Measurements from ENCODE around the gene DPP6.

The DPP6 gene

DNA sequence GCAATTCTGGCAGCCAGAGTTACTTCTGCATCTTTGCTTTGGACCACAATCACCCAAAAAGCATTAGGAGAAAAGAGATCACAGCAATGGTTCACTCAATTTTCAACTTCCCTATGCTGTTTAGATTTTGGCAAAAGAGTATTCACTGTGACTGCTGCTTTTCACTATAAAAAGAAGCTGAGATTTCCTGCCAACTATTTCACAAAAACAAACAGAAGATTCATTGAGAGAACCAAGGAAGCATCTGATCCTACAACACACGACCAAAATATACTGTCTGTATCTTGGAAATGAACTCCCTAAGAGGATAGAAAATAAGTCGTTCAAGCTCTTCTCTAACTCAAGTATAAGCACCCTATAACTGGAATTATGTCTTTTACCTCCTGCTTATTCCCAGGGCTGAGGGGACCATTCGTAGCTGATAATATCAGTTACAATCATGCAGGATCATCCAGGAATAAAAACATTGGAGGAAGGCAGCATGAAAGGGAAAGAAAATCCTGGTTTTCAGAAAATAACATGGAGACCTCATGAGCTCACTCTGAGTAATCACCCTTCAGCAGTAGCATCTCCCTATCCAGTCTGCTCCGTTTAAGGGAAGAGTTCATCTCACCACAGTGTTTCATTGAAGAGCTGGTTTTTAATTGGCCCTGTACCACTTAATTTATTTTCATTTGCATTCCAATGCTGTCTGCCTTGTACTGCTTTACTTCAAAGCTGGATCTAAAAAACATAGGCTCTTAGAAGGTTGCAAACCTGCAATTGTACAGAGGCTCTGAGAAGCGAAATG lies 694.6 kb downstream of the DPP6 start:
- Histone ChIP-seq H3K36me3 (ENCODE audit: insufficient read depth, low read length) (no peaks in the 10 kb centered on the region), H3K4me2 (ENCODE audit: low read depth, low read length, poor library complexity, severe bottlenecking) (no peak overlapping the region), H3K9me2 (replicated peaks; ENCODE audit: low read depth, low read length) (no peaks in the 10 kb centered on the region), H3K27me3 (ENCODE audit: insufficient read depth, low read length, poor library complexity, severe bottlenecking) (no peaks in the 10 kb centered on the region), H3K4me1 (ENCODE audit: insufficient read depth, low read length, poor library complexity, severe bottlenecking) (no peaks in the 10 kb centered on the region), H4K20me1 (ENCODE audit: insufficient read depth, low read length, poor library complexity, severe bottlenecking) (no peaks in the 10 kb centered on the region), H3K9me3 (ENCODE audit: insufficient read depth, low read depth, low read length) (no peaks in the 10 kb centered on the region; the same call in 1 of the 2 replicates), H3K79me2 (ENCODE audit: insufficient read depth, low read length) (no peaks in the 10 kb centered on the region), H3K9ac (ENCODE audit: low read depth, low read length, poor library complexity, severe bottlenecking) (no peak overlapping the region), H3K4me3 (ENCODE audit: low read length, poor library complexity, severe bottlenecking) (no peak overlapping the region), H2AFZ (ENCODE audit: low read length) (no peak overlapping the region), H3F3A (ENCODE audit: low read depth) (no peaks in the 10 kb centered on the region)
- TF ChIP-seq, protein P1, sequence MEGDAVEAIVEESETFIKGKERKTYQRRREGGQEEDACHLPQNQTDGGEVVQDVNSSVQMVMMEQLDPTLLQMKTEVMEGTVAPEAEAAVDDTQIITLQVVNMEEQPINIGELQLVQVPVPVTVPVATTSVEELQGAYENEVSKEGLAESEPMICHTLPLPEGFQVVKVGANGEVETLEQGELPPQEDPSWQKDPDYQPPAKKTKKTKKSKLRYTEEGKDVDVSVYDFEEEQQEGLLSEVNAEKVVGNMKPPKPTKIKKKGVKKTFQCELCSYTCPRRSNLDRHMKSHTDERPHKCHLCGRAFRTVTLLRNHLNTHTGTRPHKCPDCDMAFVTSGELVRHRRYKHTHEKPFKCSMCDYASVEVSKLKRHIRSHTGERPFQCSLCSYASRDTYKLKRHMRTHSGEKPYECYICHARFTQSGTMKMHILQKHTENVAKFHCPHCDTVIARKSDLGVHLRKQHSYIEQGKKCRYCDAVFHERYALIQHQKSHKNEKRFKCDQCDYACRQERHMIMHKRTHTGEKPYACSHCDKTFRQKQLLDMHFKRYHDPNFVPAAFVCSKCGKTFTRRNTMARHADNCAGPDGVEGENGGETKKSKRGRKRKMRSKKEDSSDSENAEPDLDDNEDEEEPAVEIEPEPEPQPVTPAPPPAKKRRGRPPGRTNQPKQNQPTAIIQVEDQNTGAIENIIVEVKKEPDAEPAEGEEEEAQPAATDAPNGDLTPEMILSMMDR (conservative IDR thresholded peaks at IDR 0.05; ENCODE audit: low read length), result no peak
- TF ChIP-seq EZH2phosphoT487 (IDR thresholded peaks at IDR 0.05; ENCODE audit: borderline replicate concordance), result no peak

DNA sequence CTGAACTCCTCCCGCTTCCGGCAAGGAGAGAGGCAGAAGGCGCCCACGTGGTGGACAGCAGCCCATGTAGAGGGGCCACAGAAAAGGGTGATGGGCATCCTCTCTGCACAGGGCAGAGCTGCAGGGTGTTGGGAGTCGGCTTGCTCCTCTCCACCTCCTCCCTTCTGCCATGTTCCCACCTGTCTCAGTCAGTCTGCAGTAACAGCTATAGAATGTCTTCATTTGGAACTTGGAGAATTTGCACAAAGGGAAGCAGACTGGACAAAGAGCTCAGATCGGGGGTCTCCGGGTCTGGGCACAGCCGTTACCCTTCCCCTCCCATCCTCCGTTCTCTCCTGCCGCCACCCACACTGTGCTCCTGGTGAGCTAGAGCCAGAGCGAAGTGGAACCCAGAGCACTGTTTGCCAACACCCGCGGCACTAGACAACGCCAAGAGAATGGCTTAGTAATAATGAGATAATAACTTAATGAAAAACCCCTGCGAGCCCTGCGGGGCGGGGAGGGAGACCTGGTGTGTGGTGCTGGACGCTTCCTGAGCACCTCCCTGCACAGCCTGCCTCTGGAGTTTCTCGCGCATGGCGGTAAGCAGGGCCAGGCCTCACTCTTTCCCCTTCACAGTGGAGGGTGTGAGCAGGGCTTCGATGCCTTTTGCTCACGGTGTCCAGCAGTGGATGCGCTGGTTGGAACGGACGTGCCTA lies 696.0 kb downstream of the DPP6 start:
- H3K9me3 ChIP-seq (ENCODE audit: insufficient read depth, low read depth, low read length), result no peaks in the 10 kb centered on the region; the same call in 1 of the 2 replicates
- H3K4me2 ChIP-seq (ENCODE audit: low read depth, low read length, poor library complexity, severe bottlenecking), result no peak overlapping the region
- no peak overlapping the region for H3K9ac ChIP-seq (ENCODE audit: low read depth, low read length, poor library complexity, severe bottlenecking)
- no peaks in the 10 kb centered on the region for H3K36me3 ChIP-seq (ENCODE audit: insufficient read depth, low read length)
- TF ChIP-seq, protein P1 (conservative IDR thresholded peaks at IDR 0.05; ENCODE audit: low read length), result no peak
- no peak for TF ChIP-seq EZH2phosphoT487 (IDR thresholded peaks at IDR 0.05; ENCODE audit: borderline replicate concordance)
- no peak overlapping the region for H2AFZ ChIP-seq (ENCODE audit: low read length)
- H3K4me3 ChIP-seq (ENCODE audit: low read length, poor library complexity, severe bottlenecking), result no peak overlapping the region
- H3K27me3 ChIP-seq (ENCODE audit: insufficient read depth, low read length, poor library complexity, severe bottlenecking), result no peaks in the 10 kb centered on the region
- H4K20me1 ChIP-seq (ENCODE audit: insufficient read depth, low read length, poor library complexity, severe bottlenecking), result no peaks in the 10 kb centered on the region
- H3F3A ChIP-seq (ENCODE audit: low read depth), result no peaks in the 10 kb centered on the region
- H3K9me2 ChIP-seq (replicated peaks; ENCODE audit: low read depth, low read length), result no peaks in the 10 kb centered on the region
- no peaks in the 10 kb centered on the region for H3K4me1 ChIP-seq (ENCODE audit: insufficient read depth, low read length, poor library complexity, severe bottlenecking)
- H3K79me2 ChIP-seq (ENCODE audit: insufficient read depth, low read length), result no peaks in the 10 kb centered on the region

DNA sequence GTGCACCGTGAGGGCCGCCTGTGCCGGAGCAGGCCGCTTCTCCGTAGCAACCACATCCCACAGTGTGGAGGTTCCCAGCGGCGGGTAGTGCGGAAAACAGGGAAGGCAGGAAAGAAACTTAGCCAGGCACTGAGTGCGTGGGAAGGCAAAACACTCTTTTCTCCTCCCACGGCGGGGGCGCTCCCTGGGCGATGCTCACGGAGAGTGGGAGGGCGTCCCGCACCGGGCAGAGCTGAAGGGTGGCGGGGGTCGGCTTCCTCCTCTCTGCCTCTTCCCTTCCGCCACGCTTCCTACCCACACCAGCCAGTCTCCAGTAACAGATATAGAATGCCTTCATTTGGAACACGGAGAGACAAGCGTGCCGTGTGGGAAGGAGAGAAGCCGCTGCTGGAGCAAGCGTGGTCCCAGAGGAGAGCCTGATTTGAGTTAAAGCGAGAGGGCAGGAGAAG lies 698.2 kb downstream of the DPP6 start:
- Histone ChIP-seq H3K79me2 (ENCODE audit: insufficient read depth, low read length) (no peaks in the 10 kb centered on the region), H3K9ac (ENCODE audit: low read depth, low read length, poor library complexity, severe bottlenecking) (no peak overlapping the region), H3K4me2 (ENCODE audit: low read depth, low read length, poor library complexity, severe bottlenecking) (no peak overlapping the region), H3K9me2 (replicated peaks; ENCODE audit: low read depth, low read length) (no peaks in the 10 kb centered on the region), H3F3A (ENCODE audit: low read depth) (no peaks in the 10 kb centered on the region), H3K27me3 (ENCODE audit: insufficient read depth, low read length, poor library complexity, severe bottlenecking) (no peaks in the 10 kb centered on the region), H4K20me1 (ENCODE audit: insufficient read depth, low read length, poor library complexity, severe bottlenecking) (no peaks in the 10 kb centered on the region), H2AFZ (ENCODE audit: low read length) (no peak overlapping the region), H3K4me1 (ENCODE audit: insufficient read depth, low read length, poor library complexity, severe bottlenecking) (no peaks in the 10 kb centered on the region), H3K9me3 (ENCODE audit: insufficient read depth, low read depth, low read length) (no peaks in the 10 kb centered on the region; the same call in 1 of the 2 replicates), H3K36me3 (ENCODE audit: insufficient read depth, low read length) (no peaks in the 10 kb centered on the region), H3K4me3 (ENCODE audit: low read length, poor library complexity, severe bottlenecking) (no peak overlapping the region)
- TF ChIP-seq, protein P1 (conservative IDR thresholded peaks at IDR 0.05; ENCODE audit: low read length), result no peak
- no peak for TF ChIP-seq EZH2phosphoT487 (IDR thresholded peaks at IDR 0.05; ENCODE audit: borderline replicate concordance)

Measured in Loucy (cell line).